Measurements from ENCODE around the gene RAB27A.

DNA sequence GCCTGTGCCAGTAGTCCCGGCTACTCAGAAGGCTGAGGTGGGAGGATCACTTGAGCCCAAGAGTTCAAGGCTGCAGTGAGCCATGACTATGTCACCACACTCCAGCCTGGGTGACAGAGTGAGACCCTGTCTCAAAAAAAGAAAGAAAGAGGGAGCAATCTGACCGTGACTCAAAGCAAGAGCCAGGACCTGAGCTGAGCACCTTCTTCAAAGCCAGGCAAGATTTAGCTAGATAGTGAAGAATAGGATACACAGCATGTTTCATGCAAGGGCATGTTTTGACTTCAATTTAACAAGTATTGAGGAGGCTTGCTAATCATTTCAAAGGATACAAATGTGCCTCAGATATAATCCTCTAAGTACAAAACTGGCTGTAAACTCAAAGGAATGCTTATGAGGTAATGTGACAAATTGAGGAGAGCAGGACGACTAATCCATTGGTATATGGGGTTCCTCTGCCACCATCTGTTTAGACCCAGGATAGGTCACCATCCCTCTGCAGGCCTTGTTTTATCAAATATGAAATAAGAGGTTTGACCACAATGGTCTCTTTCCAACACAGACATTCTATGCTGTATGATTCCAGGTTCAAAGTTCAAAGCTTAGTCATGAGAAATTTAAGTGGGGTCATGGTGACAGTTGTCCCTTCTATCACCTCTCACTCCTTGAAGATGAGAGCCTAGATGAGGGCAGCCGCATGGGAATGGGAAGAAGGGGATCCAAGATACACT, 33.2 kb downstream of the RAB27A start:
- TF ChIP-seq POLR2AphosphoS5 (IDR thresholded peaks at IDR 0.05; ENCODE audit: low read depth, low read length) (no peak), POLR2A (IDR thresholded peaks at IDR 0.05; ENCODE audit: low read depth, low read length) (no peak)

Measured in GM12891 (cell line).